Measurements from ENCODE around the gene POLR1G. TPM values are rescaled to one million over a fixed set of nuclear protein-coding genes. Genes with fewer than 3 reads are reported as not detected.

The POLR1G gene
- total and polyA plus RNA-seq, 9 of the 15 experiments (the other 6 are each of a cell fraction or from before 2014, with no cell fraction given): 3.0 to 50.1 (median 27.4) TPM

- TF ChIP-seq IRF9 (tag; IDR thresholded peaks at IDR 0.05) (no peak; the same call in 1 of the 2 replicates), SETDB1 (IDR thresholded peaks at IDR 0.05; ENCODE audit: low read length) (peak; percentile 52), THAP12 (CRISPR knock-in tag; IDR thresholded peaks at IDR 0.05) (no peak), RAD51 (IDR thresholded peaks at IDR 0.05; ENCODE audit: borderline replicate concordance, low read depth) (peak; percentile 72), TARDBP (IDR thresholded peaks at IDR 0.05) (no peak), PATZ1 (CRISPR knock-in tag; IDR thresholded peaks at IDR 0.05; ENCODE audit: borderline replicate concordance) (no peak), ZNF175 (CRISPR knock-in tag; IDR thresholded peaks at IDR 0.05; ENCODE audit: low read depth) (no peak), PYGO2 (tag; IDR thresholded peaks at IDR 0.05) (no peak), RBM15 (IDR thresholded peaks at IDR 0.05; ENCODE audit: insufficient read depth, low read length) (no peak), CHD2 (IDR thresholded peaks at IDR 0.05; ENCODE audit: low read depth, low read length) (no peak), HDAC2 (IDR thresholded peaks at IDR 0.05) (peak; percentile 82; the same call in 1 of the 2 replicates), TRIM24 (IDR thresholded peaks at IDR 0.05) (no peak; a peak in 1 of 4 replicates), ZEB2 (IDR thresholded peaks at IDR 0.05) (no peak; the same call in 1 of the 2 replicates)
- TF ChIP-seq, protein P1, sequence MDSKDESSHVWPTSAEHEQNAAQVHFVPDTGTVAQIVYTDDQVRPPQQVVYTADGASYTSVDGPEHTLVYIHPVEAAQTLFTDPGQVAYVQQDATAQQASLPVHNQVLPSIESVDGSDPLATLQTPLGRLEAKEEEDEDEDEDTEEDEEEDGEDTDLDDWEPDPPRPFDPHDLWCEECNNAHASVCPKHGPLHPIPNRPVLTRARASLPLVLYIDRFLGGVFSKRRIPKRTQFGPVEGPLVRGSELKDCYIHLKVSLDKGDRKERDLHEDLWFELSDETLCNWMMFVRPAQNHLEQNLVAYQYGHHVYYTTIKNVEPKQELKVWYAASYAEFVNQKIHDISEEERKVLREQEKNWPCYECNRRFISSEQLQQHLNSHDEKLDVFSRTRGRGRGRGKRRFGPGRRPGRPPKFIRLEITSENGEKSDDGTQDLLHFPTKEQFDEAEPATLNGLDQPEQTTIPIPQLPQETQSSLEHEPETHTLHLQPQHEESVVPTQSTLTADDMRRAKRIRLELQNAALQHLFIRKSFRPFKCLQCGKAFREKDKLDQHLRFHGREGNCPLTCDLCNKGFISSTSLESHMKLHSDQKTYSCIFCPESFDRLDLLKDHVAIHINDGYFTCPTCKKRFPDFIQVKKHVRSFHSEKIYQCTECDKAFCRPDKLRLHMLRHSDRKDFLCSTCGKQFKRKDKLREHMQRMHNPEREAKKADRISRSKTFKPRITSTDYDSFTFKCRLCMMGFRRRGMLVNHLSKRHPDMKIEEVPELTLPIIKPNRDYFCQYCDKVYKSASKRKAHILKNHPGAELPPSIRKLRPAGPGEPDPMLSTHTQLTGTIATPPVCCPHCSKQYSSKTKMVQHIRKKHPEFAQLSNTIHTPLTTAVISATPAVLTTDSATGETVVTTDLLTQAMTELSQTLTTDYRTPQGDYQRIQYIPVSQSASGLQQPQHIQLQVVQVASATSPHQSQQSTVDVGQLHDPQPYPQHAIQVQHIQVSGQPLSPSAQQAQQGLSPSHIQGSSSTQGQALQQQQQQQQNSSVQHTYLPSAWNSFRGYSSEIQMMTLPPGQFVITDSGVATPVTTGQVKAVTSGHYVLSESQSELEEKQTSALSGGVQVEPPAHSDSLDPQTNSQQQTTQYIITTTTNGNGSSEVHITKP (IDR thresholded peaks at IDR 0.05; ENCODE audit: partially characterized antibody): no peak
- TF ChIP-seq, protein P2, sequence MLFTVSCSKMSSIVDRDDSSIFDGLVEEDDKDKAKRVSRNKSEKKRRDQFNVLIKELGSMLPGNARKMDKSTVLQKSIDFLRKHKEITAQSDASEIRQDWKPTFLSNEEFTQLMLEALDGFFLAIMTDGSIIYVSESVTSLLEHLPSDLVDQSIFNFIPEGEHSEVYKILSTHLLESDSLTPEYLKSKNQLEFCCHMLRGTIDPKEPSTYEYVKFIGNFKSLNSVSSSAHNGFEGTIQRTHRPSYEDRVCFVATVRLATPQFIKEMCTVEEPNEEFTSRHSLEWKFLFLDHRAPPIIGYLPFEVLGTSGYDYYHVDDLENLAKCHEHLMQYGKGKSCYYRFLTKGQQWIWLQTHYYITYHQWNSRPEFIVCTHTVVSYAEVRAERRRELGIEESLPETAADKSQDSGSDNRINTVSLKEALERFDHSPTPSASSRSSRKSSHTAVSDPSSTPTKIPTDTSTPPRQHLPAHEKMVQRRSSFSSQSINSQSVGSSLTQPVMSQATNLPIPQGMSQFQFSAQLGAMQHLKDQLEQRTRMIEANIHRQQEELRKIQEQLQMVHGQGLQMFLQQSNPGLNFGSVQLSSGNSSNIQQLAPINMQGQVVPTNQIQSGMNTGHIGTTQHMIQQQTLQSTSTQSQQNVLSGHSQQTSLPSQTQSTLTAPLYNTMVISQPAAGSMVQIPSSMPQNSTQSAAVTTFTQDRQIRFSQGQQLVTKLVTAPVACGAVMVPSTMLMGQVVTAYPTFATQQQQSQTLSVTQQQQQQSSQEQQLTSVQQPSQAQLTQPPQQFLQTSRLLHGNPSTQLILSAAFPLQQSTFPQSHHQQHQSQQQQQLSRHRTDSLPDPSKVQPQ (CRISPR knock-in tag; IDR thresholded peaks at IDR 0.05; ENCODE audit: borderline replicate concordance): peak; percentile 37; the same call in 1 of the 2 replicates
Observed at GRCh38 chr19:45455707-45456499, 49.5 kb downstream of the POLR1G start (continued).

Measured in K562 (cell line).